DND-41 (cell line): Measurements from ENCODE around the gene VPS54.

ENCODE experiments used
- EZH2 ChIP-seq: IDR thresholded peaks from 3 replicates; pipeline ENCODE4 v1.6.1; 2012; ENCODE audit warnings: borderline replicate concordance, low read depth, mild to moderate bottlenecking, moderate library complexity, low read length, inconsistent platforms; ENCODE audit not compliant: severe bottlenecking
- TF ChIP-seq, protein P1 (sequence below): IDR thresholded peaks from 2 replicates; pipeline ENCODE4 v1.5.1; 2012; ENCODE audit warnings: borderline replicate concordance, low read length, moderate library complexity, mild to moderate bottlenecking; ENCODE audit not compliant: poor library complexity, severe bottlenecking; ENCODE audit errors: extremely low read depth

DNA sequence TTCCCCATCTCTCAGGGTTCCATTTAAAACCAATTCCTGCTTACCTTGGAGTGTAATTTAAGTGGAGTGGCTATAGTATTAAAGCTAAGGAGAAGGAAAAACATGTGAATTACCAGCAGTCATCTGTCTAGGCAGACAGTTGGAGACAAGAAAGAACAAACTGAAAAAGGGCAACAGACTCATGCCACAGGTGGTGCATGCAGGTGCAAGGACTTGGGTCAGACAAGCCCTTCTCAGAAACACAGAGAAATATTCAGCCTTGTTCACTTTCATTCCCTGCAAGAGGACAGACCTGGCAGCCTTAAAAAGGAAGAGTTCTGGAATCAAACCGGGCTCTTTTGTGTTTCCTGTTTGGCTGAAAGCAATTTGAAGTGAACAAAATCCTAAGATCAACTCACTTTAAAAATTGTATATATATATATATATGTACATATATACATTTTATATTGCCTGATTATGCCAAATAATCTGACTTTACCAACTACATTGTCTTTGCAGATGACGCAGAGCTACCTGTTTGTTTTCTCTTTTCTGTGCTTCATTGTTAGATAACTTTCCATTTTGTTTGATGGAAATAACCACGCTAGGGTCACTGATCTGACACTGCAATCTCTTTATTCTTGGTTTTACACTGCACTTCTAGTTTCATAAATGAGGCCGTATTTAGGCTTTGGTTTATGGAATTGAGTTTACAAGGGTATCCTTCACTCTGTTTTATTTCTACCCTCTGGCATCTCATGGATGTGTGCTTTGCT, 35.1 kb upstream of the VPS54 start:
- TF ChIP-seq, protein P1, sequence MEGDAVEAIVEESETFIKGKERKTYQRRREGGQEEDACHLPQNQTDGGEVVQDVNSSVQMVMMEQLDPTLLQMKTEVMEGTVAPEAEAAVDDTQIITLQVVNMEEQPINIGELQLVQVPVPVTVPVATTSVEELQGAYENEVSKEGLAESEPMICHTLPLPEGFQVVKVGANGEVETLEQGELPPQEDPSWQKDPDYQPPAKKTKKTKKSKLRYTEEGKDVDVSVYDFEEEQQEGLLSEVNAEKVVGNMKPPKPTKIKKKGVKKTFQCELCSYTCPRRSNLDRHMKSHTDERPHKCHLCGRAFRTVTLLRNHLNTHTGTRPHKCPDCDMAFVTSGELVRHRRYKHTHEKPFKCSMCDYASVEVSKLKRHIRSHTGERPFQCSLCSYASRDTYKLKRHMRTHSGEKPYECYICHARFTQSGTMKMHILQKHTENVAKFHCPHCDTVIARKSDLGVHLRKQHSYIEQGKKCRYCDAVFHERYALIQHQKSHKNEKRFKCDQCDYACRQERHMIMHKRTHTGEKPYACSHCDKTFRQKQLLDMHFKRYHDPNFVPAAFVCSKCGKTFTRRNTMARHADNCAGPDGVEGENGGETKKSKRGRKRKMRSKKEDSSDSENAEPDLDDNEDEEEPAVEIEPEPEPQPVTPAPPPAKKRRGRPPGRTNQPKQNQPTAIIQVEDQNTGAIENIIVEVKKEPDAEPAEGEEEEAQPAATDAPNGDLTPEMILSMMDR = no peak
- TF ChIP-seq EZH2 = no peak
